OCI-LY7 (cell line): ENCODE data around the gene MAP3K20.

Experiments
- EZH2phosphoT487 ChIP-seq: fragments of 200-600 bp; sonication (generic); IDR thresholded peaks from 2 replicates; pipeline ENCODE4 v1.6.1; 2018; ENCODE audit warnings: low read depth, borderline replicate concordance, mild to moderate bottlenecking, mixed run types, antibody characterized with exemption, low read length, moderate library complexity, mixed read lengths
- TF ChIP-seq, protein P1 (sequence below): fragments of 200-600 bp; sonication (generic); conservative IDR thresholded peaks from 2 replicates; pipeline ENCODE4 v1.5.1; 2014; ENCODE audit warnings: mild to moderate bottlenecking, antibody characterized with exemption, low read length, moderate library complexity, mixed read lengths

DNA sequence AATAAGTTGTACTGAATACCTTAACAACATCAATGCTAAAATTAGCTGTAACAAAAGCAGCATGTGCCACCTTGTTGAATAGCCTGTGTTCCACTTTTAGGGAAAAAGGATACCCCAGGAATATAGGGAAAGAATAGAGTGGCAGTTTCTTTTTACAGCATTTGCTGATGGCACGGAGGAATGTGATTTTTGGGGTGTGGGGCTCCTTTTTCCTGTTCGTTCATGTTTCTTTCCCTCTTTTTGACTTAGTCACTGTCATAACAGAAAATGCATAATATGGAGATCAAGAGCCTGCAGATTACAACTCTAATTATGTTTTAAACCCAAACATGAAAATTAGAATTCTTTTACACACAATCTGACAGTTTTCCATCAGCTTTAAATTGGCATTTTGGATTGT lies 60.4 kb downstream of the MAP3K20 start:
- TF ChIP-seq, protein P1, sequence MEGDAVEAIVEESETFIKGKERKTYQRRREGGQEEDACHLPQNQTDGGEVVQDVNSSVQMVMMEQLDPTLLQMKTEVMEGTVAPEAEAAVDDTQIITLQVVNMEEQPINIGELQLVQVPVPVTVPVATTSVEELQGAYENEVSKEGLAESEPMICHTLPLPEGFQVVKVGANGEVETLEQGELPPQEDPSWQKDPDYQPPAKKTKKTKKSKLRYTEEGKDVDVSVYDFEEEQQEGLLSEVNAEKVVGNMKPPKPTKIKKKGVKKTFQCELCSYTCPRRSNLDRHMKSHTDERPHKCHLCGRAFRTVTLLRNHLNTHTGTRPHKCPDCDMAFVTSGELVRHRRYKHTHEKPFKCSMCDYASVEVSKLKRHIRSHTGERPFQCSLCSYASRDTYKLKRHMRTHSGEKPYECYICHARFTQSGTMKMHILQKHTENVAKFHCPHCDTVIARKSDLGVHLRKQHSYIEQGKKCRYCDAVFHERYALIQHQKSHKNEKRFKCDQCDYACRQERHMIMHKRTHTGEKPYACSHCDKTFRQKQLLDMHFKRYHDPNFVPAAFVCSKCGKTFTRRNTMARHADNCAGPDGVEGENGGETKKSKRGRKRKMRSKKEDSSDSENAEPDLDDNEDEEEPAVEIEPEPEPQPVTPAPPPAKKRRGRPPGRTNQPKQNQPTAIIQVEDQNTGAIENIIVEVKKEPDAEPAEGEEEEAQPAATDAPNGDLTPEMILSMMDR: no peak
- TF ChIP-seq EZH2phosphoT487: no peak
